Transverse colon (tissue), 4 donors: Measurements from ENCODE around the gene SNED1. TPM values are rescaled to one million over a fixed set of nuclear protein-coding genes. Genes with fewer than 3 reads are reported as not detected.

Experiments
- DNase-seq: peaks from one replicate; pipeline ENCODE4 v3.0.0-alpha.2; 2019
- H3K27ac ChIP-seq, 4 donors: fragments of 200-600 bp; sonication (generic); 2 replicates each; pipeline ENCODE4 v1.5.1; 2016 to 2018; ENCODE audit warnings: inconsistent platforms in 4 of 4
- H3K27me3 ChIP-seq: fragments of 200-600 bp; sonication (generic); 2 replicates; pipeline ENCODE4 v1.5.1; 2017; ENCODE audit warnings: inconsistent platforms
- H3K36me3 ChIP-seq, 4 donors: fragments of 200-600 bp; sonication (generic); 2 replicates each; pipeline ENCODE4 v1.5.1; 2017 to 2019; ENCODE audit warnings: inconsistent platforms in 4 of 4
- H3K4me1 ChIP-seq, 4 donors: fragments of 200-600 bp; sonication (generic); 2 replicates each; pipeline ENCODE4 v1.5.1; 2017 to 2020; ENCODE audit warnings: inconsistent platforms in 4 of 4
- H3K4me3 ChIP-seq, 4 donors: fragments of 200-600 bp; sonication (generic); 1 replicate in 1 of 4; 2 replicates in 3 of 4; pipeline versions ENCODE4 v1.5.1 to v1.6.1; 2017 to 2019; ENCODE audit warnings: inconsistent platforms in 4 of 4
- H3K9me3 ChIP-seq, 2 donors: fragments of 200-600 bp; sonication (generic); 2 replicates each; pipeline ENCODE4 v1.5.1; 2017 to 2019; ENCODE audit warnings: inconsistent platforms in 2 of 2
- EP300 ChIP-seq: sonication (generic); formaldehyde crosslinking; IDR thresholded peaks from one replicate; pipeline ENCODE4 v1.6.1; 2017; ENCODE audit warnings: antibody characterized with exemption, low read depth
- POLR2A ChIP-seq: fragments of 450-650 bp; IDR thresholded peaks from one replicate; pipeline ENCODE4 v1.6.1; 2016; ENCODE audit warnings: antibody characterized with exemption, mild to moderate bottlenecking, moderate library complexity
- POLR2AphosphoS5 ChIP-seq, 3 donors: sonication (generic); formaldehyde crosslinking; IDR thresholded peaks; one replicate each; pipeline ENCODE4 v1.6.1; 2016; ENCODE audit warnings: antibody characterized with exemption in 3 of 3
- WGBS, 2 donors: methylation state at CpG; one replicate each; pipeline ENCODE4 v1.1.5; 2018; ENCODE audit warnings: low coverage in 1 of 2; 5-methylcytosine and 5-hydroxymethylcytosine counted together
- in situ Hi-C, 4 donors: fragments of 200-750 bp; cut with MboI; loops; one replicate each; pipeline versions ENCODE4 v1.15.0 to v1.15.1; 2017; ENCODE audit warnings: low sequenced_read_pairs in 3 of 4, low pct_ligation_motif_present in 1 of 4, low pct_unique_long_range_greater_than_20kb in 1 of 4
- intact Hi-C: fragments of 100-400 bp; cut with DNase I; formaldehyde crosslinking; loops from one replicate; pipeline ENCODE4 v1.15.1; 2023; ENCODE audit warnings: low total_unique reads
- total RNA-seq, 4 donors: library from RNA; depleted of rRNA; stranded (reverse); fragments of >200 nt; gene quantifications; one replicate each; pipeline ENCODE4 v1.1.0, GENCODE V29; 2016
- TF ChIP-seq, protein P1 (sequence below), 5 experiments: fragments of 200-600 bp in 3 of 5; fragments of 450-650 bp in 2 of 5; sonication (generic) in 3 of 5; IDR thresholded peaks; 1 replicate in 2 of 5; 2 replicates in 3 of 5; pipeline ENCODE4 v1.5.1; 2016 to 2017; ENCODE audit warnings: antibody characterized with exemption in 5 of 5, inconsistent platforms in 3 of 5, mild to moderate bottlenecking in 2 of 5, moderate library complexity in 1 of 5

Gene SNED1
- total RNA-seq, 4 donors from 2014 or later: 8.2 to 65.5 (median 30.0) TPM

DNA sequence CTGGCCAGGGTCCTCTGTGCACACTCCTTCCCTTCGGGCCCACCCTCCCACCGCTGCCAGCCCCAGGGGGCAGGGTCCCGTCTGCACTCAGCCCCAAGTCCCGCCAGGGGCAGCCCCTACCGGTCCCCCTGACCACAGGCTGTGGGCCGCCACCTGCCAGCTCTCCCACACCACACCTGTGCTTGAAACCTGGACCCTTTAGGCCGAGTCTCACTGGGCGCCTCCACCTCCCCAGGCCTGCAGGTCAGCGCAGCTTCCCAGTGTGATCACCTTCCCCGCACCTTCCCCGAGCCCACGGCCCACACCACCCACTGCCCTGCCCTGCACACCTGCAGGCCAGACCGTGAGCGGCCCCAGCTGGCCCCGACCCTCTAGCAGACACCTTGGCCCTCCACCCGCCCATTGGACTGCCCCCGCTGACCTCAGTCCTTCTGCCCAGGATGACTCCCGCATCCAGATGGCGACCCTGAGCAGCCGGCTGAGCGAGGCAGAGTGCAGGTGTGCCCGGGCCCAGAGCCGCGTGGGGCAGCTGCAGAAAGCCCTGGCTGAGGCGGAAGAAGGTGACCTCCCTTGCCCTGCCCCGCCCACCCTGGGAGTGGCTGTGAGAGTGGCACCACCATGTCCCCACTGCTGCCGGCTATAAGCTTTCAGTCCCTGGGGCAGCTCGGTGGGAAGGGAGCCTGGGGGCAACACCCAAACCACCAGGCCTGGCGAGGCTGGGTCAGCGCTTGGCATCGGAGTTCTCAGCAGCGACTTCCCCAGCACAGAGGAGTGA is 31.3 kb upstream of the SNED1 start:
- Histone ChIP-seq H3K27me3 (peaks cover 1% of the 10 kb centered on the region), H3K4me3 (no peak overlapping the region), H3K9me3 (no peaks in the 10 kb centered on the region), H3K36me3 (no peaks in the 10 kb centered on the region), H3K27ac (no peak overlapping the region), H3K4me1 (peaks cover 0 to 6% (median 0%) of the 10 kb centered on the region in 4 donors)
- DNase-seq: peak; percentile 21
- intact Hi-C loops (no loop called here), in situ Hi-C loops (no loop called here)
- 66% methylated on average over 28 of the region's 32 CpGs; no CpG with 5 or more reads in 1 of the 2 donors for WGBS, 2 donors
- TF ChIP-seq POLR2AphosphoS5 (IDR thresholded peaks at IDR 0.05) (no peak), EP300 (no peak), POLR2A (no peak)
- TF ChIP-seq, protein P1, sequence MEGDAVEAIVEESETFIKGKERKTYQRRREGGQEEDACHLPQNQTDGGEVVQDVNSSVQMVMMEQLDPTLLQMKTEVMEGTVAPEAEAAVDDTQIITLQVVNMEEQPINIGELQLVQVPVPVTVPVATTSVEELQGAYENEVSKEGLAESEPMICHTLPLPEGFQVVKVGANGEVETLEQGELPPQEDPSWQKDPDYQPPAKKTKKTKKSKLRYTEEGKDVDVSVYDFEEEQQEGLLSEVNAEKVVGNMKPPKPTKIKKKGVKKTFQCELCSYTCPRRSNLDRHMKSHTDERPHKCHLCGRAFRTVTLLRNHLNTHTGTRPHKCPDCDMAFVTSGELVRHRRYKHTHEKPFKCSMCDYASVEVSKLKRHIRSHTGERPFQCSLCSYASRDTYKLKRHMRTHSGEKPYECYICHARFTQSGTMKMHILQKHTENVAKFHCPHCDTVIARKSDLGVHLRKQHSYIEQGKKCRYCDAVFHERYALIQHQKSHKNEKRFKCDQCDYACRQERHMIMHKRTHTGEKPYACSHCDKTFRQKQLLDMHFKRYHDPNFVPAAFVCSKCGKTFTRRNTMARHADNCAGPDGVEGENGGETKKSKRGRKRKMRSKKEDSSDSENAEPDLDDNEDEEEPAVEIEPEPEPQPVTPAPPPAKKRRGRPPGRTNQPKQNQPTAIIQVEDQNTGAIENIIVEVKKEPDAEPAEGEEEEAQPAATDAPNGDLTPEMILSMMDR (IDR thresholded peaks at IDR 0.05): no peak

DNA sequence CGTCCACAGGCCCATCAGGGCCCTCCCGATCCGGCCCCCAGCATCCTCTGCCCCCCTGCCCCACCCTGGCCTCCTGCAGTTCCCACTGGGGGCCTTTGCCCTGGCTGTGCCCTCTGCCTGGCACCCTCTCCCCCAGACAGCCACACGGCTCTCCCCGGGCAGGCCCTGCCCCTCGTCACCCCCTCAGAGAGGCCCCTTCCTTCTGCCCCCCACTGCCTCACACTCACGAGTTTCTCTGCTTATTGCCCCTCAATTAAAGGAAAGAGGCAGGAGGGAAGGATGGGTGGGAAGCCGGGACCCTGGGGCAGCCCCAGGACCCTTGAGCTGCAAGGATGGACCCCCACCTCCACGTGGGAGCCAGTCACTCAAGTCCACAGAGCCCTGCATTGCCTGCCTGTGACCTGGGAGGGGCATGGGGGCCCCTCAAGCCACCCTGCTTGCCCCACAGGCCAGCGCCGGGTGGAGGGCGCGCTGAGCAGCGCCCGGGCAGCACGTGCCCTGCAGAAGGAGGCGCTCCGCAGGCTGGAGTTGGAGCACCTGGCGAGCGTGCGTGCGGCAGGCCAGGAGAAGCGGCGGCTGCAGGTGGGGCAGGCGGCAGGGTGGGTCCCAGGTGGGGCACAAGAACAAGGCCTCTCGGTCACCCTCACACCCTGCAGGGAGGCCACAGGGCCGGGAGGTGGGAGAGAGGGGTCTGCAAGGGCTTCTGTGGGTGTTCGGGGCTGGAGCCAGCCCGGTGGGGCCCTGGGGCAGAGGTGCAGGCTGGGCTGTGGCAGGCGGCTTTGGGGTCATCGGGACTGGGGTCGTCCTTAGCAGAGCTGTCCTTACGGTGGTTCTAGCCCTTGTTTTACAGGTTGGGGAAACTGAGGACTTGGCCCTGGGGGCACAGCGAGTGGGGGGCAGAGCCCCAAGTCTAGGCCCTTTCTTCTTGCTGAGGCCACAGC is 30.5 kb upstream of the SNED1 start:
- H3K36me3 ChIP-seq: no peaks in the 10 kb centered on the region
- no peak overlapping the region for H3K4me3 ChIP-seq
- TF ChIP-seq EP300 (no peak), POLR2AphosphoS5 (IDR thresholded peaks at IDR 0.05) (no peak), POLR2A (no peak)
- TF ChIP-seq, protein P1 (IDR thresholded peaks at IDR 0.05): no peak
- no peaks in the 10 kb centered on the region for H3K9me3 ChIP-seq
- WGBS, 2 donors: 91% methylated on average over 34 of the region's 34 CpGs; no CpG with 5 or more reads in 1 of the 2 donors
- intact Hi-C loops: no loop called here
- no peaks in the 10 kb centered on the region for H3K4me1 ChIP-seq
- no peak for DNase-seq
- H3K27me3 ChIP-seq: peaks cover 10% of the 10 kb centered on the region
- in situ Hi-C loops: no loop called here
- H3K27ac ChIP-seq: no peak overlapping the region

DNA sequence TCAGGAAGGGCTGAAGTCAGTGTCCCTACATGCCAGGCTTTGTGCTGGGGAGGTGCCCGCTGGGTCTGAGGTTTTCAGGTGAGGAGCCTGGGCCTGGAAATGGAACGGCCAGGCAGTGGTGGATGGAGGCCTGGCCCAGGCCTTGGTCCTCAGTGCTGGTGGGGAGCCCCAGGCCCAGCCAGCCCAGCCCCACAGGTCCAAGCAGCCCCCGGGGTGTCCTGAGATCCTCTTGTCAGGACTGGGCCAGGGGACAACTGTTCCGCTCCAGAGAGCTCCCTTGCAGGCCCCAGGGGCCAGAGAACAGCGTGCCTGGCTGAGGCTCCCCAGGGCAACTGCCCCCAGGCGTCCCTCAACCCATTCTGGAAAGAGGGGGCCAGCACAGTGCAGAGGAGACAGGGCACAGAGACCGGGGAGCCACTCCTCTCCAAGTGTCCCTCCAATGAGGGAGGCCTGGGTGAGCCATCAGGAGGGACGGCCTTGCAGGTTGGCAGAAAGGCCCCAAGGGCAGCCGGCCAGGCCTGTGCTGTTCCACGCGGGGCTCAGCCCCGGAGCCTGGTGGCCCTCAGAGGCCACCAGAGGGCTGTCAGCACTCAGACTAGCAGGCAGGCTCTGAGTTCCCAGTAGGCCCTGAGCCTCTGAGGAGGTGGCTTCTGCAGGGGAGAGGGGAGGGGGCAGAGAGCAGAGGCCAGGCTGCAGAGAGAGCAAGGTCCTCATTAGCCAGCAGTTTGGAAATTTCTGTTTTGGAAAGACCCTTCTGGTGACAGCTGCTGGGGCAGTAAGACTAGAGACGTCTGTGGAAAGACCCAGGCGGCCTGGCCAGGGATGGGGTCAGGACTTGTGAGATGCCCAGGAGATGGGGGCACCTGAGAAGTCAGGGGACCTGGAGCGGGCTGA is 29.4 kb upstream of the SNED1 start:
- TF ChIP-seq EP300 (no peak), POLR2A (no peak), POLR2AphosphoS5 (IDR thresholded peaks at IDR 0.05) (no peak)
- TF ChIP-seq, protein P1 (IDR thresholded peaks at IDR 0.05): no peak
- Histone ChIP-seq H3K27ac (no peak overlapping the region), H3K9me3 (no peaks in the 10 kb centered on the region), H3K4me1 (no peaks in the 10 kb centered on the region), H3K27me3 (peaks cover 20% of the 10 kb centered on the region), H3K36me3 (no peaks in the 10 kb centered on the region), H3K4me3 (no peak overlapping the region)
- DNase-seq: no peak
- intact Hi-C loops: no loop called here
- 86 to 100% methylated on average over 1 to 14 of the region's 15 CpGs for WGBS, 2 donors
- in situ Hi-C loops: no loop called here
